SH-SY5Y (cell line): ENCODE data around the gene IER2.

ENCODE experiments used
- GATA2 ChIP-seq: IDR thresholded peaks from 2 replicates; pipeline ENCODE4 v1.6.1; 2011; ENCODE audit warnings: mild to moderate bottlenecking, low read depth, low read length
- GATA3 ChIP-seq: IDR thresholded peaks from 2 replicates; pipeline ENCODE4 v1.6.1; 2011; ENCODE audit warnings: low read depth, mild to moderate bottlenecking, low read length, moderate library complexity

DNA sequence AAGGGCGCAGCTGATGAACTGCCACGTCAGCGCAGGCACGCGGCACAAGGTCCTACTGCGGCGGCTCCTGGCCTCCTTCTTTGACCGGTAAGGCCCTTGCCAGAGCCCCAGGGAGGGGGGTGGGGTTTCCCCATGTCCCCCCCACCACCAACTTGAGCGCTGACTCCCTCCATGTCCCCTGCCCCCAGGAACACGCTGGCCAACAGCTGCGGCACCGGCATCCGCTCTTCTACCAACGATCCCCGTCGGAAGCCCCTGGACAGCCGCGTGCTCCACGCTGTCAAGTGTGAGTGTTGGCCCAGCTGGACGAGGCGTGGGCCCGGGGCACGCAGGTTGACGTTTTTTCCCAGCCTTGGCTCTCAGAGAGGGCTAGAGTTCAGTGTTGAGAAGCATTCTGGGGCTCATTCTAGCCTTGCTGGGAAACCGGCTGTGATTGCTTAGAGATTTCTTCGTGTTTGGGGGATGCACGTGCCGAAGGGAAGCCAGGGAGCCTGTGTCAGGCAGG, 12.9 kb upstream of the IER2 start:
- TF ChIP-seq GATA2: no peak
- TF ChIP-seq GATA3: no peak
